Measurements from ENCODE around the gene RPH3AL.
"Not testable (repeated sequence)": the region's sequence is repeated elsewhere in the genome, so short reads cannot be mapped to it uniquely, and the experiment has no call there.

RPH3AL gene

DNA sequence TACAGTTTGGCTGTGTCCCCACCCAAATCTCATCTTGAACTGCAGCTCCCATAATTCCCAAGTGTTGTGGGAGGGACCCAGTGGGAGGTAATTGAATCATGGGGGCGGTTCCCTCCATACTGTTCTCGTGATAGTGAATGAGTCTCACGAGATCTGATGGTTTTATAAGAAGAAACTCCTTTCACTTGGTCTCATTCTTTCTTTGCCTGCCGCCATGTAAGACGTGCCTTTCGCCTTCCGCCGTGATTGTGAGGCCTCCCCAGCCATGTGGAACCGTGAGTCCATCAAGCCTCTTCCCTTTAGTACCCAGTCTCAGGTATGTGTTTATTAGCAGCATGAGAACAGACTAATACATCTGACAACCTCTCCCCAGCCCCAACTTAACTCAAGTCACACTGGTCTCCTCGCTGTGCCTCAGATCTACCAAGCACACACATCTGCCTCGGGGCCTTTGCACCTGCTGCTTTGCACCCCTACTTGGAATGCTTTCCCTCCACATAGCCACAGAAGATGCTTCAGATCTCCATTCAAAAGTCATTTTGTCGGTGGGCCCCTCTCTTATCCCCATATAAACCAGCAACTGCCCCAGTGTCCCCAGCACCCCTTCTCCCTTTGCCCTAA, 74.4 kb downstream of the RPH3AL start:
- H3K4me1 ChIP-seq (ENCODE audit: insufficient read depth, poor library complexity, severe bottlenecking), result no peaks in the 10 kb centered on the region
- TF ChIP-seq, protein P1, sequence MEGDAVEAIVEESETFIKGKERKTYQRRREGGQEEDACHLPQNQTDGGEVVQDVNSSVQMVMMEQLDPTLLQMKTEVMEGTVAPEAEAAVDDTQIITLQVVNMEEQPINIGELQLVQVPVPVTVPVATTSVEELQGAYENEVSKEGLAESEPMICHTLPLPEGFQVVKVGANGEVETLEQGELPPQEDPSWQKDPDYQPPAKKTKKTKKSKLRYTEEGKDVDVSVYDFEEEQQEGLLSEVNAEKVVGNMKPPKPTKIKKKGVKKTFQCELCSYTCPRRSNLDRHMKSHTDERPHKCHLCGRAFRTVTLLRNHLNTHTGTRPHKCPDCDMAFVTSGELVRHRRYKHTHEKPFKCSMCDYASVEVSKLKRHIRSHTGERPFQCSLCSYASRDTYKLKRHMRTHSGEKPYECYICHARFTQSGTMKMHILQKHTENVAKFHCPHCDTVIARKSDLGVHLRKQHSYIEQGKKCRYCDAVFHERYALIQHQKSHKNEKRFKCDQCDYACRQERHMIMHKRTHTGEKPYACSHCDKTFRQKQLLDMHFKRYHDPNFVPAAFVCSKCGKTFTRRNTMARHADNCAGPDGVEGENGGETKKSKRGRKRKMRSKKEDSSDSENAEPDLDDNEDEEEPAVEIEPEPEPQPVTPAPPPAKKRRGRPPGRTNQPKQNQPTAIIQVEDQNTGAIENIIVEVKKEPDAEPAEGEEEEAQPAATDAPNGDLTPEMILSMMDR (IDR thresholded peaks at IDR 0.05; ENCODE audit: poor library complexity, severe bottlenecking), result no peak
- H3K36me3 ChIP-seq (ENCODE audit: low read depth), result no peaks in the 10 kb centered on the region
- no peak overlapping the region for H3K27ac ChIP-seq (ENCODE audit: poor library complexity, severe bottlenecking)
- H3K4me3 ChIP-seq (ENCODE audit: severe bottlenecking), result no peak overlapping the region
- H3K9me3 ChIP-seq (ENCODE audit: severe bottlenecking), result no peaks in the 10 kb centered on the region
- DNase-seq (ENCODE audit: low spot score) (peak; percentile 3), ATAC-seq (ENCODE audit: low read depth) (no peak)
- H3K27me3 ChIP-seq (ENCODE audit: insufficient read depth, poor library complexity, severe bottlenecking), result no peaks in the 10 kb centered on the region

- Histone ChIP-seq H3K4me3 (ENCODE audit: severe bottlenecking) (no peak overlapping the region), H3K27ac (ENCODE audit: poor library complexity, severe bottlenecking) (no peak overlapping the region), H3K27me3 (ENCODE audit: insufficient read depth, poor library complexity, severe bottlenecking) (no peaks in the 10 kb centered on the region), H3K36me3 (ENCODE audit: low read depth) (no peaks in the 10 kb centered on the region), H3K9me3 (ENCODE audit: severe bottlenecking) (no peaks in the 10 kb centered on the region), H3K4me1 (ENCODE audit: insufficient read depth, poor library complexity, severe bottlenecking) (no peaks in the 10 kb centered on the region)
- ATAC-seq (ENCODE audit: low read depth) (no peak), DNase-seq (ENCODE audit: low spot score) (no peak)
- TF ChIP-seq, protein P1 (IDR thresholded peaks at IDR 0.05; ENCODE audit: poor library complexity, severe bottlenecking), result no peak
Measured at GRCh38 chr17:274902-275301, 77.7 kb downstream of the RPH3AL start.

DNA sequence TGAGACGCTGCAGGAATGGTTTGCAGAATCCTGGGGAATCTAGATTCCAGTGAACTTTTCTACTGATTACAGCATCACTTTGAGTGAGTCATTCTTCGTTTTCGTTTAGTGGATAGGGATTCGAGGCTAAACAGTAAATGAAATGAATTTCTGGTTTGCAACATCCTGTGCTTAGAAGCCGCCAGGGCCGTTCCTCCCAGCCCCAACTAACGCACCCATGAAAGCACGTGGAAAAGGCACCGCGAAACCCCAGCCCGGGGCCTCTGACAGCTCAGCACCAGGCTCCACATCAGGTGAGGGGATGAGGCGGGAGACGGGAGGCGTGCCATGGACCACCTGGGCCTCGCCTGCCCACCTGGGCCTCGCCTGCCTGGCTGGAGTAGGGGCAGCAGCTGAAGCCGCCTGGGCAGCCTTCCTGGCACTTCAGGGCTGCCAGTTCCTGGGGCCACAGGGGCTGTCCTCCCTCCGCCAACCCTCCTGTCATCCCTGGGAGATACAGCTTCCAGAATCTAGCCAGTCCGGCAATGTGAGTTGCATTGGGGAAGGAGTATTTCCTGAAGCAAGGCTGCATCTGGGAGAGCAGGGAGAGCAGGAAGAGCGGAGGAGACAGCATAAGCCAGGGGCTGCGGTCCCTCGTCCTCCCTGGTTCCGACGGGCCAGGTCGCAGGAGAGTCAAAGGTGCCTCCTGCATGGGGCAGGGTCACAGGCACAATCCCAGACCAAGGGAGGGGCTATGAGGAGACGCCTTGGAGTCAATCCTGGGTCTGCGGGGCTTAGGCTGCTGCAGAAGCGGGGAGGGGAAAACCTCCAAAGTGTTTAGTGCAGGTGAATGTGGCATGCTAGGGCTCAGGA, 78.4 kb downstream of the RPH3AL start:
- no peaks in the 10 kb centered on the region for H3K27me3 ChIP-seq (ENCODE audit: insufficient read depth, poor library complexity, severe bottlenecking)
- H3K36me3 ChIP-seq (ENCODE audit: low read depth), result no peaks in the 10 kb centered on the region
- TF ChIP-seq, protein P1 (IDR thresholded peaks at IDR 0.05; ENCODE audit: poor library complexity, severe bottlenecking), result no peak
- no peaks in the 10 kb centered on the region for H3K4me1 ChIP-seq (ENCODE audit: insufficient read depth, poor library complexity, severe bottlenecking)
- peak; percentile 27 for DNase-seq (ENCODE audit: low spot score)
- H3K4me3 ChIP-seq (ENCODE audit: severe bottlenecking), result no peak overlapping the region
- no peaks in the 10 kb centered on the region for H3K9me3 ChIP-seq (ENCODE audit: severe bottlenecking)
- no peak overlapping the region for H3K27ac ChIP-seq (ENCODE audit: poor library complexity, severe bottlenecking)
- no peak for ATAC-seq (ENCODE audit: low read depth)

DNA sequence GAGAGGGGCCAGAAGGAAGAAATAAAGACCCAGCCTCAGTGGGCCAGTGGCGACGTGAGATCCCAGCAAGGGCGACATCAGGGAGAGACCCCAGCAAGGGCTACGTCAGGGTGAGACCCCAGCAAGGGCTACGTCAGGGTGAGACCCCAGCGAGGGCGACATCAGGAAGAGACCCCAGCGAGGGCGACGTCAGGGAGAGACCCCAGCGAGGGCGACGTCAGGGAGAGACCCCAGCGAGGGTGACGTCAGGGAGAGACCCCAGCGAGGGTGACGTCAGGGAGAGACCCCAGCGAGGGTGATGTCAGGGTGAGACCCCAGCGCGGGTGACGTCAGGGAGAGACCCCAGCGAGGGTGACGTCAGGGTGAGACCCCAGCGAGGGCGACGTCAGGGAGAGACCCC, 79.8 kb downstream of the RPH3AL start:
- not testable (repeated sequence) for ATAC-seq (ENCODE audit: low read depth); H3K4me3 ChIP-seq (ENCODE audit: severe bottlenecking); H3K27me3 ChIP-seq (ENCODE audit: insufficient read depth, poor library complexity, severe bottlenecking); H3K27ac ChIP-seq (ENCODE audit: poor library complexity, severe bottlenecking); H3K36me3 ChIP-seq (ENCODE audit: low read depth); H3K9me3 ChIP-seq (ENCODE audit: severe bottlenecking); H3K4me1 ChIP-seq (ENCODE audit: insufficient read depth, poor library complexity, severe bottlenecking)
- DNase-seq (ENCODE audit: low spot score), result peak; percentile 20

GRCh38 chr17:271928-272623, 80.5 kb downstream of the RPH3AL start:
- ATAC-seq (ENCODE audit: low read depth); H3K4me3 ChIP-seq (ENCODE audit: severe bottlenecking); DNase-seq (ENCODE audit: low spot score); H3K27me3 ChIP-seq (ENCODE audit: insufficient read depth, poor library complexity, severe bottlenecking); H3K4me1 ChIP-seq (ENCODE audit: insufficient read depth, poor library complexity, severe bottlenecking); H3K9me3 ChIP-seq (ENCODE audit: severe bottlenecking); H3K36me3 ChIP-seq (ENCODE audit: low read depth); H3K27ac ChIP-seq (ENCODE audit: poor library complexity, severe bottlenecking): not testable (repeated sequence)
